Dendritic cell treated with granulocyte-macrophage colony-stimulating factor and Interleukin-4, amounts not matched to agents 40 ng/mL and 50 ng/mL, for 4 days (primary cell): ENCODE data around the gene TXNDC8.
"Not testable (repeated sequence)": the region's sequence is repeated elsewhere in the genome, so short reads cannot be mapped to it uniquely, and the experiment has no call there.

ENCODE experiments used
- H3K27ac Mint-ChIP-seq: one replicate; pipeline ENCODE4 v1.8.0; 2022; ENCODE audit warnings: mild to moderate bottlenecking, mixed read lengths
- H3K27me3 Mint-ChIP-seq: one replicate; pipeline ENCODE4 v1.8.0; 2022; ENCODE audit warnings: mild to moderate bottlenecking, mixed read lengths
- H3K36me3 Mint-ChIP-seq: one replicate; pipeline ENCODE4 v1.8.0; 2022; ENCODE audit warnings: low read depth, mixed read lengths
- H3K4me1 Mint-ChIP-seq: one replicate; pipeline ENCODE4 v1.8.0; 2022; ENCODE audit warnings: low read depth, mixed read lengths
- H3K4me3 Mint-ChIP-seq: one replicate; pipeline ENCODE4 v1.8.0; 2022; ENCODE audit warnings: mild to moderate bottlenecking, moderate library complexity, mixed read lengths
- H3K9me3 Mint-ChIP-seq: one replicate; pipeline ENCODE4 v1.8.0; 2022; ENCODE audit warnings: mixed read lengths
- intact Hi-C: fragments of 100-400 bp; cut with micrococcal nuclease; formaldehyde crosslinking; loops from one replicate; pipeline ENCODE4 v1.15.0; 2022

The TXNDC8 gene

GRCh38 chr9:110337727-110338126, at the start of gene TXNDC8:
Gene TXNDC8, minus strand, starts transcription at chr9:110337863.
- Mint-ChIP-seq H3K27ac (no peak within 1 kb of the TSS), H3K4me3 (no peak within 1 kb of the TSS), H3K9me3 (no peaks in the 10 kb centered on the region), H3K27me3 (peaks cover 4% of the 10 kb centered on the region), H3K36me3 (no peaks in the 10 kb centered on the region), H3K4me1 (peaks cover 8% of the 10 kb centered on the region)
- intact Hi-C loops, result no loop called here

- H3K9me3 Mint-ChIP-seq, result no peaks in the 10 kb centered on the region
- no peaks in the 10 kb centered on the region for H3K4me1 Mint-ChIP-seq
- no peak overlapping the region for H3K27ac Mint-ChIP-seq
- H3K4me3 Mint-ChIP-seq, result no peak overlapping the region
- H3K36me3 Mint-ChIP-seq, result no peaks in the 10 kb centered on the region
- intact Hi-C loops, result no loop called here
- H3K27me3 Mint-ChIP-seq, result peaks cover 12% of the 10 kb centered on the region
Measured at GRCh38 chr9:110383491-110383890, 45.8 kb upstream of the TXNDC8 start.

GRCh38 chr9:110382731-110383130, 45.1 kb upstream of the TXNDC8 start:
- no peaks in the 10 kb centered on the region for H3K36me3 Mint-ChIP-seq
- no peak overlapping the region for H3K4me3 Mint-ChIP-seq
- no peak overlapping the region for H3K27ac Mint-ChIP-seq
- no peaks in the 10 kb centered on the region for H3K9me3 Mint-ChIP-seq
- intact Hi-C loops, result no loop called here
- peaks cover 19% of the 10 kb centered on the region for H3K27me3 Mint-ChIP-seq
- no peaks in the 10 kb centered on the region for H3K4me1 Mint-ChIP-seq

- Mint-ChIP-seq H3K9me3 (no peaks in the 10 kb centered on the region), H3K36me3 (no peaks in the 10 kb centered on the region), H3K27me3 (peaks cover 10% of the 10 kb centered on the region), H3K4me3 (no peak overlapping the region), H3K4me1 (no peaks in the 10 kb centered on the region), H3K27ac (no peak overlapping the region)
- intact Hi-C loops, result no loop called here
Measured at GRCh38 chr9:110371411-110372007, 33.8 kb upstream of the TXNDC8 start.

- Mint-ChIP-seq H3K27ac (no peak overlapping the region), H3K27me3 (peaks cover 8% of the 10 kb centered on the region), H3K4me3 (no peak overlapping the region), H3K4me1 (no peaks in the 10 kb centered on the region), H3K36me3 (no peaks in the 10 kb centered on the region), H3K9me3 (no peaks in the 10 kb centered on the region)
- intact Hi-C loops, result no loop called here
Measured at GRCh38 chr9:110370315-110370714, 32.7 kb upstream of the TXNDC8 start.

- no peak overlapping the region for H3K27ac Mint-ChIP-seq
- H3K4me3 Mint-ChIP-seq, result no peak overlapping the region
- H3K36me3 Mint-ChIP-seq, result no peaks in the 10 kb centered on the region
- peaks cover 8% of the 10 kb centered on the region for H3K27me3 Mint-ChIP-seq
- H3K4me1 Mint-ChIP-seq, result no peaks in the 10 kb centered on the region
- H3K9me3 Mint-ChIP-seq, result no peaks in the 10 kb centered on the region
- intact Hi-C loops, result no loop called here
Measured at GRCh38 chr9:110364451-110364850, 26.8 kb upstream of the TXNDC8 start.

- H3K27ac Mint-ChIP-seq, H3K36me3 Mint-ChIP-seq, intact Hi-C loops, H3K27me3 Mint-ChIP-seq, H3K4me3 Mint-ChIP-seq: not testable (repeated sequence)
- Mint-ChIP-seq H3K4me1 (peaks cover 21% of the 10 kb centered on the region), H3K9me3 (peaks cover 15% of the 10 kb centered on the region)
Measured at GRCh38 chr9:110358992-110359391, 21.3 kb upstream of the TXNDC8 start.

GRCh38 chr9:110357505-110357904, 19.8 kb upstream of the TXNDC8 start:
- H3K27ac Mint-ChIP-seq, result no peak overlapping the region
- H3K27me3 Mint-ChIP-seq, result peaks cover 1% of the 10 kb centered on the region

GRCh38 chr9:110356639-110357395, 19.2 kb upstream of the TXNDC8 start:
- H3K27me3 Mint-ChIP-seq, result peaks cover 1% of the 10 kb centered on the region
- H3K27ac Mint-ChIP-seq, result no peak overlapping the region
- H3K4me3 Mint-ChIP-seq, result no peak overlapping the region
- H3K36me3 Mint-ChIP-seq, result no peaks in the 10 kb centered on the region
- intact Hi-C loops, result no loop called here
- peaks cover 15% of the 10 kb centered on the region for H3K9me3 Mint-ChIP-seq
- peaks cover 21% of the 10 kb centered on the region for H3K4me1 Mint-ChIP-seq

More at GRCh38 chr9:110357505-110357904, 19.8 kb upstream of the TXNDC8 start:
- H3K9me3 Mint-ChIP-seq, result peaks cover 15% of the 10 kb centered on the region
- no peak overlapping the region for H3K4me3 Mint-ChIP-seq
- no peaks in the 10 kb centered on the region for H3K36me3 Mint-ChIP-seq
- H3K4me1 Mint-ChIP-seq, result peaks cover 21% of the 10 kb centered on the region
- intact Hi-C loops, result no loop called here

GRCh38 chr9:110355911-110356310, 18.2 kb upstream of the TXNDC8 start:
- Mint-ChIP-seq H3K4me1 (peaks cover 25% of the 10 kb centered on the region), H3K4me3 (no peak overlapping the region), H3K27ac (no peak overlapping the region), H3K36me3 (no peaks in the 10 kb centered on the region), H3K9me3 (peaks cover 15% of the 10 kb centered on the region), H3K27me3 (no peaks in the 10 kb centered on the region)
- intact Hi-C loops, result no loop called here

- Mint-ChIP-seq H3K9me3 (peaks cover 6% of the 10 kb centered on the region), H3K27ac (peak overlapping the region; percentile 10), H3K27me3 (no peaks in the 10 kb centered on the region), H3K4me1 (peaks cover 11% of the 10 kb centered on the region), H3K36me3 (no peaks in the 10 kb centered on the region), H3K4me3 (no peak overlapping the region)
- intact Hi-C loops, result no loop called here
Measured at GRCh38 chr9:110351009-110351467, 13.4 kb upstream of the TXNDC8 start.

- Mint-ChIP-seq H3K27ac (no peak overlapping the region), H3K9me3 (no peaks in the 10 kb centered on the region), H3K36me3 (no peaks in the 10 kb centered on the region), H3K4me1 (peaks cover 7% of the 10 kb centered on the region), H3K27me3 (peaks cover 9% of the 10 kb centered on the region), H3K4me3 (no peak overlapping the region)
- intact Hi-C loops, result no loop called here
Measured at GRCh38 chr9:110346325-110346724, 8.7 kb upstream of the TXNDC8 start.

GRCh38 chr9:110344821-110345220, 7.2 kb upstream of the TXNDC8 start:
- intact Hi-C loops, result no loop called here
- H3K27ac Mint-ChIP-seq, result no peak overlapping the region
- H3K36me3 Mint-ChIP-seq, result no peaks in the 10 kb centered on the region

GRCh38 chr9:110343551-110343950, 5.9 kb upstream of the TXNDC8 start:
- Mint-ChIP-seq H3K27me3 (peaks cover 10% of the 10 kb centered on the region), H3K4me1 (no peaks in the 10 kb centered on the region), H3K27ac (no peak overlapping the region), H3K9me3 (no peaks in the 10 kb centered on the region), H3K36me3 (no peaks in the 10 kb centered on the region), H3K4me3 (no peak overlapping the region)
- intact Hi-C loops, result no loop called here

More at GRCh38 chr9:110344821-110345220, 7.2 kb upstream of the TXNDC8 start:
- no peaks in the 10 kb centered on the region for H3K9me3 Mint-ChIP-seq
- H3K4me1 Mint-ChIP-seq, result no peaks in the 10 kb centered on the region
- no peak overlapping the region for H3K4me3 Mint-ChIP-seq
- peaks cover 10% of the 10 kb centered on the region for H3K27me3 Mint-ChIP-seq
